GM19238 (cell line): ENCODE results near the gene CPO.
A peak's percentile ranks its signal among the peaks of the same experiment; 100 is the strongest.

Experiments
- DNase-seq: peaks from one replicate; pipeline ENCODE4 v3.0.0; 2011; ENCODE audit warnings: low spot score; ENCODE audit not compliant: insufficient read length

The CPO gene

DNA sequence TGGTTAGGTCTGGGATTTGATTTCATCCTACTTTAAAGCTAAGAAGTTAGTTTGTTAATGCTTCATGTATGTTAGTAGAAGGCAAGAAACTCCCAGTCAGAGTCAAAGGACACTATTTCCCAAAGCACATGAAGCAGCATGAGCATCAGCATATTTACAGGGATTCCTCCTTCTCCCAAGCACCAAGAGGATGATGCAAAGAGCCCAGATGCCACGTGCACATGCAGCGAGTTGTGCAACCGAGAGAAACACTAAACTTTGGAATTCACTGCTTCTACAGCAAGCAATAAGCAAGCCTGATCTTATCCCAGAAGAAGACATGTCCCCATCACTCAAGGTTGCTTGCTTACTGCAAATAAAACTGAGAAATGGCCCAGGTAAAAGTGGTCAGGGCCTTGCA, 32.5 kb downstream of the CPO start:
- no peak for DNase-seq

DNA sequence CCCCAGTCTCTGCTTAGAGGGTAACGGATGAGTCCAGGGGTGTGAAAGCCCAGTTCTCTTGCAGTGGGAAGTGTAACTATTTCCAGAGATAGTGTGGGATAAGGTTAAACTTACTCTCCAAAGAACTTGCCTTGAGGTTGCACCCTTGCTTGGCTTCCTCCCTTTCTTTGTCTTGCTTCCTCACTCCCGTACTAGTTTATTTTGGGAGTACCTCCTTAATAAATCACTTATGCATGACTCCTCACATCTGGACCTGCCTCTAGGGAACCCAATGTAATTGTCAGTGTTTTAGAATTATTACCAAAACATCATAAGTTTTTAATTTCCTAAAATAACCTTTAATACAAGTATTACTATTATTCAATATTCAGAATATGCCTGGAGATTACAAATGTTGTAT, 35.2 kb downstream of the CPO start:
- DNase-seq, result no peak

DNA sequence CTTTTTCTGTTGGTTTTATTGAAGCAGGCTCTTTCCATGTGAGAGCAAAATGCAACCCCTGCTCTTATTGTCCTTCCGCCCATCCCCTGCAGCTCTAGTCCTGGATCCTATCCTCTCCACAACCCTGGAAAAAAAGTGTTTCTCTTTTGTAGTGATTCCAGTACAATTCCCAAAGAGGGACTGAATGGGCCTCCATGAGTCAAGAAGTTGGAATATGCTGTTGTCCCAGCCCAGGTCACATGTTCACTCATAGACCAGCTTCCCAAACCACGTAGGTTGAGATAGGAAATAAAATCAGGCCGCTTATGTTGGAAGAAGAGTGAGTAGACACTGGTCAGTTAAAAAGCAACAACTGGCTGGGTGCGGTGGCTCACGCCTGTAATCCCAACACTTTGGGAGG, 39.4 kb downstream of the CPO start:
- DNase-seq, result no peak

- no peak for DNase-seq
Observed at GRCh38 chr2:206979365-206979764, 40.0 kb downstream of the CPO start.

- DNase-seq, result no peak
Observed at GRCh38 chr2:206979922-206980321, 40.6 kb downstream of the CPO start.

DNA sequence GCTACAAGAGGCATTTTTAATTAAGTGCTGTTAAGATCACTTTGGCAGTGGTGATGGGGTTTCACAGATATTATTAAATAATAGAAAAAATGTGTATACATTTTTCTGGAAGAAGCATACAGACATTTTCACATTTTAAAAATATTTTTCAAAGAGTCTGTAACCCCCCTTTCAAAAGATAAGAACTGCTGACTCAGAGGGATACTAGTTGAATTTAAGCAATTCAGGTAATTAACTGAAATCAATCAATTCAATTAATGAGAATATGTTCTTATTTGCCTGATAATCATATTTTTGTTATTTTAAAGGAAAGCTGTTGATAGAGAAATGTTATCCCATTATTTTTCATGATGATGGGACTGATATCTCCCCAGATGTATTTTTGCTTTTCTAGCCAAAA, 41.1 kb downstream of the CPO start:
- no peak for DNase-seq

DNA sequence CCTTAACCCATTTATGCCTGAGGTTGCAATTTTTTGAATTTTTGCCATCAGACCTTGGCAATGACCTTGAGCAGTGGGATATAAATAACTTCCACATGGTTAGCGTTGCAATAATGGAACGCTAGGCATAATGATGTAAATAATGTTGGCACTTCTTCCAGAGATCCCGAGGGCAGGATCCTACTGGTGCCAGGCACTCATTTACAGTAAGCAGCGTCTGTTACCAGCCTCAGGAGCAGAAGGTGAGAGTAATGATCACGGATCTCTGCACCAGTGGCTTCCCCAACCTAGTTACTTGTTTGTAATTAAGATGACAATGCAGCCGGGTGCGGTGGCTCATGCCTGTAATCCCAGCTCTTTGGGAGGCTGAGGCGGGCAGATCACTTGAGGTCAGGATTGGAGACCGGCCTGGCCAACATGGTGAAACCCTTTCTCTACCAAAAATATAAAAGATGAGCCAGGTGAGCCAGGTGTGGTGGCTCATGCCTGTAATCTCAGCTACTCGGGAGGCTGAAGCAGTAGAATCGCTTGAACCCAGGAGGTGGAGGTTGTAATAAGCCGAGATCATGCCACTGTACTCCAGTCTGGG, 41.9 kb downstream of the CPO start:
- no peak for DNase-seq

GRCh38 chr2:206981739-206982340, 42.5 kb downstream of the CPO start:
- DNase-seq, result no peak

DNA sequence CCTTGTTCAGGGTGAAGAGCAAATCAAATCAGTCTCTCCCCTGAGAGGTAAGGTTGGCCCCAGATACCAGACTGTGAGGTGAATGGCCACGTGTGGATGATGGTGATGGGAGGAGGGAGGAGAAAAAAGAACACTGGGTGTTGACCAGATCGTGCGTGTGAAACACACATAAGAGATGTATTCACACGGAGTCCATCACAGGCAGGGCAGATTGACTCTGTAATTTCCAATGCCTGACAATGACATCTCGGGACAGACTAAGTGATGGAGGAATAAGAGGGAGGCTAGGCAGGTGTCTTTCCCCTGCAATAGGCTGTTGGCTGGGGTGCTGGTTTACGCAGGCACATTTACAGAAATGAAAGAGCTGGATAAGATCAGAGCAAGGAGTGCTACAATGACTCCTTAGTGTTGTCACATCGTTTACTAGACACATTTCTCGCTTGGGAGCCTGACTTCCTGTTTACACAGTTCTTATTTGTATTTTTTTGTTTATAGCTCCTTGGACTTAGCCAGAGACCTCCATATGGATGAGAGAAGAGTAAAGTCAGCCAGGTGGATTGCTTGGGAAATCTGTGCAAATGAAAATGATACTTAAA, 43.1 kb downstream of the CPO start:
- no peak for DNase-seq

DNA sequence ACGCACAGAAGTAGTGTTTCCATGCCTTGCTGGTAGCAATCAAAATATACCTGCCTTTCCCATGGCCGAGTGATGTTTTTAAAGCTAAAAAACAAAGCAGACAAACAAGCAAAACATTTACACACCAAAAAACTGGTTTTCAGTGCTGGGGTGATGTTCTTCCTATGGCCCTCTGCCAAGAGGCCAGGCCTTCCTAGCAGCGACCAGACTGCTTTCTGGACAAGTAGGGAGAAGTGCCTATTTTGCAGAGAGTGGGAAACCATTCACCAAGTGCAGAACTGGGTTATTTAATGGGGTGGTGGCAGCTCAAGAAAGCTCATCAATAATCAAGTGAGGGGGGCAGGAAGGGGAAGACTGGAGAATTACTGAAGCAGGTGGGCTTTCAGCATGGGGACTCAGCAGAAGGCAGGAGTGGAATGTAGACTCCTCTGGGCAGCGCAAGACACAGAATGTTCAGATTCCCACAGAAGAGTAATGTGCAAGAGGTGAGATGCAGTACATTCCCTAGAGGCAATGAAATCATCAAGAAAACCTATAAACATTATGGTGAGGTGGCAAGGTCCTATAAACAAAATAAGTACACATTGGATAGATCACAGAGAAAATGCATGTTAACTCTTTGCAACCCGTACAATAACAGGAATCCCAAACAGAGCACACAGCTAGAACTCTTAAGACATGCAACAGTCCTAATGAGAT, 44.0 kb downstream of the CPO start:
- no peak for DNase-seq

GRCh38 chr2:206984206-206984605, 44.9 kb downstream of the CPO start:
- no peak for DNase-seq

DNA sequence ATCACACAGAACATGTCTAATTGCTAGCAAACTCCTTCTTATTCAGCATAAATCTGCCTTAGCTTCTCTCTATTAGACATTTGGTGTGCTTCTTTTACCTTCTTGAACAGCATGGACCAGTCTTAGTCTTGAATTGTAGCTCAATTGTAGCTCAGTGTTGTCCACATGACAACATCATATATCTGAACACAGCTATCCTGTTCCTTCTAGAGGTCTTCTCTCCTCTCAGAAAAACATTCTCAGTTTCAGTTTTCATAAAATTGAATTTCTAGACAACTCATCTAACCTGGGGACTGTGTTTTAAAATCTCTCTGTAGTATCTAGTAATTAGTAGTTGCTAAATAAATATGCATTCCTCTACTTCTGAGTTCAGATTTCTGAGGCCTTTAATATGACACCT, 47.6 kb downstream of the CPO start:
- DNase-seq, result no peak

DNA sequence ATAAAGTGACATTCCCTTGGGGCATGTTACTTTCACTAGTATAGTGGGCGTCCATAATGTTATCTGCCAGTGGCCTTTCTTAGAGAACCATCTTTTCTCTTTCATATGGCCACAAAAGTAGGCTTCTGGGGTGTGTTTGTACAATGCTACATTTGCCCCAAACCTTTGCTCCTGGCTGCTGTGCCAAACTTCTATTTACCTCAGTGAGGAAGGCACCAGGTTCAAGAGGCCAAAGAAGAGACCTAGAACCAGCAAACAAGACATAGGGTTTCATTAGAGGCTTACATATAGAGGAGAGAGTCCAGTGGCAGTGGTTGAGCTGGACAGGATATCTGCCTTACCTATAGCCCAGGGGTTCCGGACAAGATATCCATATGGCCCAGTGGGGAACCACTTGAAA, 48.5 kb downstream of the CPO start:
- DNase-seq, result no peak

DNA sequence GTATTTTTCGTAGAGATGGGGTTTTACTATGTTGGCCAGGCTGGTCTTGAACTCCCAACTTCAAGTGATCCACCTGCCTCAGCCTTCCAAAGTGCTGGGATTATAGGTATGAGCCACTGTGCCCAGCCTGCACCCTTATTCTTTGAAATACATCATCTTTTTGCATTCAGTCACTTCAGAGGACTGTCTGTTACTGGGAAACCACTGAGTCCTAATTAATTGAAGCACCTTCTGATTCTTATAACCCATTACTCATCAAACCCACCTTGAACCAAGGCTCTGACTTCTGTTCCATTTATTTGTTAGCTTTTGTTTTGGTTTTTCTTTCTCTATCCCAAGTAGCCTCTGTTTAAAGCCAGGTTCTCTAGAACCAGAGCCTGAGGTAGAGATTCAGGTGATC, 49.6 kb downstream of the CPO start:
- DNase-seq, result no peak

- DNase-seq, result peak; percentile 12
Observed at GRCh38 chr2:206989311-206989710, 50.0 kb downstream of the CPO start.

- DNase-seq, result no peak
Observed at GRCh38 chr2:206990360-206990759, 51.0 kb downstream of the CPO start.

DNA sequence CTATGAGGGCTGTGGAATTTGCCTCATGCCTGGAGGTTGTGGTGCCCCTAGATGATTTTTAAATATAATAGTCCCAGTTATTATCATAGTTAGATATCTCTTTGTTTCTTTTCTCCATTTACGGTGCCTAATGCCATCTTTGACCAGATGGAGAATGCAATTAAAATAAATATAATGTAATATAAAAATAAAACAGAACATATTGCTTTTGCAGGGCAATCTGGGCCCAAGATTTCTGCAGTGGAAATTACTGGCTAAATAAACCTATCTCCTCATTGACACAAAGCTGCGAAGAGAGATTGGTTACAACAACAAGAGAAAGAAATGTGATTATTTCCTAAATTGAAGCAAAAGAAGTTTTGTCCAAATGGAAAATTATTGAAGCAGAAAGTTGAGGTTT, 51.8 kb downstream of the CPO start:
- DNase-seq, result no peak

GRCh38 chr2:206993396-206993911, 54.1 kb downstream of the CPO start:
- DNase-seq, result no peak

GRCh38 chr2:206993964-206994363, 54.6 kb downstream of the CPO start:
- no peak for DNase-seq

DNA sequence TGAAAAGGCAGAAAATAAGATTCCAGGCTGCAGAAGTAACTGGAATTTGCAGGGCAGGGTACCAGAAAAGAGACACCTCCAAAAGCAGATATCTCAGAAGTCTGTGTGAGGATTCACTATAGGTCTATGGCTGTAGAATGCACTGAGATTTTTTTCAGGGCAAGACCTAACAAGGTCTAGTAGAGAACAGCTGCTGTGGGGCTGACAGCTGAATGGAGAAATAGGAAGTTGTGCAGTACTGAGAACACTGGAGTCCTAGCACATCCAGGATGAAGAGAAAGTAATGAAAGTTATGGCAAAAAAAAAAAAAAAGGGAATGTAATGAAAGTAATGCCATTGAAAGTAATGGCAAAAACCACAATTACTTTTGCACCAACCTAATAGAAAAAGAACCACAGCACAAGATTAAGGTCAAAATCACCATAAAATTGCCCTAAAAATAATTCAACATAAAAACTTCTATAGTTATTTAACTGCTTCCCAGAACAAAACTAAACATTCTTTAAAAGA, 57.3 kb downstream of the CPO start:
- no peak for DNase-seq

GRCh38 chr2:207008105-207008990, 69.0 kb downstream of the CPO start:
- no peak for DNase-seq
